Measurements from ENCODE around the gene MAN1C1. TPM values are rescaled to one million over a fixed set of nuclear protein-coding genes. Genes with fewer than 3 reads are reported as not detected.

The MAN1C1 gene
- total and polyA plus RNA-seq, 2 donors from 2014 or later = 31.7 to 65.5 TPM

GRCh38 chr1:25828491-25828890 is 211.9 kb downstream of the MAN1C1 start:
- Histone ChIP-seq H3K4me3 (ENCODE audit: low read length in 3 of 3) (no peak overlapping the region), H3K9me3 (ENCODE audit: control insufficient read depth in 2 of 3, insufficient read depth in 1 of 3, low read length in 3 of 3) (no peaks in the 10 kb centered on the region), H3K36me3 (ENCODE audit: control insufficient read depth in 2 of 3, insufficient read depth in 3 of 3, low read length in 3 of 3) (peaks cover 11 to 80% (median 50%) of the 10 kb centered on the region in 3 donors), H3K27me3 (ENCODE audit: control insufficient read depth, insufficient read depth, low read length) (no peaks in the 10 kb centered on the region), H3K27ac (ENCODE audit: low read depth in 2 of 2, low read length in 2 of 2) (no peak overlapping the region), H3K9ac (ENCODE audit: low read length in 3 of 3) (no peak overlapping the region), H3K4me1 (ENCODE audit: control insufficient read depth in 2 of 3, insufficient read depth in 2 of 3, low read depth in 1 of 3, low read length in 3 of 3) (peaks cover 0 to 5% (median 0%) of the 10 kb centered on the region in 3 donors)
- no peak for TF ChIP-seq CTCF (IDR thresholded peaks at IDR 0.05; ENCODE audit: borderline replicate concordance, extremely low read depth, insufficient read depth)
- FAIRE-seq = no peak
- intact Hi-C loops (cut with DNase I) = no loop called here
- no peak for DNase-seq

- Histone ChIP-seq H3K27me3 (ENCODE audit: control insufficient read depth, insufficient read depth, low read length) (no peaks in the 10 kb centered on the region), H3K4me1 (ENCODE audit: control insufficient read depth in 2 of 3, insufficient read depth in 2 of 3, low read depth in 1 of 3, low read length in 3 of 3) (peaks cover 0 to 5% (median 0%) of the 10 kb centered on the region in 3 donors), H3K9ac (ENCODE audit: low read length in 3 of 3) (no peak overlapping the region), H3K27ac (ENCODE audit: low read depth in 2 of 2, low read length in 2 of 2) (no peak overlapping the region), H3K9me3 (ENCODE audit: control insufficient read depth in 2 of 3, insufficient read depth in 1 of 3, low read length in 3 of 3) (no peaks in the 10 kb centered on the region), H3K4me3 (ENCODE audit: low read length in 3 of 3) (no peak overlapping the region), H3K36me3 (ENCODE audit: control insufficient read depth in 2 of 3, insufficient read depth in 3 of 3, low read length in 3 of 3) (peaks cover 11 to 80% (median 52%) of the 10 kb centered on the region in 3 donors)
- FAIRE-seq (no peak), DNase-seq (no peak)
- intact Hi-C loops (cut with DNase I) = no loop called here
- no peak for TF ChIP-seq CTCF (IDR thresholded peaks at IDR 0.05; ENCODE audit: borderline replicate concordance, extremely low read depth, insufficient read depth)
These were observed 212.5 kb downstream of the MAN1C1 start for GRCh38 chr1:25829046-25829445.

- intact Hi-C loops (cut with DNase I) = no loop called here
- FAIRE-seq (no peak), DNase-seq (no peak)
- H3K9me3 ChIP-seq (ENCODE audit: control insufficient read depth in 2 of 3, insufficient read depth in 1 of 3, low read length in 3 of 3) = no peaks in the 10 kb centered on the region
- H3K27ac ChIP-seq (ENCODE audit: low read depth in 2 of 2, low read length in 2 of 2) = no peak overlapping the region
- TF ChIP-seq CTCF (IDR thresholded peaks at IDR 0.05; ENCODE audit: borderline replicate concordance, extremely low read depth, insufficient read depth) = no peak
- H3K27me3 ChIP-seq (ENCODE audit: control insufficient read depth, insufficient read depth, low read length) = no peaks in the 10 kb centered on the region
- H3K9ac ChIP-seq (ENCODE audit: low read length in 3 of 3) = no peak overlapping the region
- no peak overlapping the region for H3K4me3 ChIP-seq (ENCODE audit: low read length in 3 of 3)
- peaks cover 0 to 7% (median 0%) of the 10 kb centered on the region in 3 donors for H3K4me1 ChIP-seq (ENCODE audit: control insufficient read depth in 2 of 3, insufficient read depth in 2 of 3, low read depth in 1 of 3, low read length in 3 of 3)
- H3K36me3 ChIP-seq (ENCODE audit: control insufficient read depth in 2 of 3, insufficient read depth in 3 of 3, low read length in 3 of 3) = peaks cover 11 to 66% (median 48%) of the 10 kb centered on the region in 3 donors
These were observed 215.1 kb downstream of the MAN1C1 start for GRCh38 chr1:25831569-25832196.

Measured in kidney (tissue), 14 donors.